Lower leg skin (tissue), 4 donors: ENCODE measurements around the gene AGO3. TPM values are rescaled to one million over a fixed set of nuclear protein-coding genes. Genes with fewer than 3 reads are reported as not detected.

Source experiments
- DNase-seq, 2 donors: peaks; one replicate each; pipeline ENCODE4 v3.0.0-alpha.2; 2019; ENCODE audit warnings: low spot score in 2 of 2
- H3K4me3 ChIP-seq: fragments of 200-600 bp; sonication (generic); 2 replicates; pipeline ENCODE4 v1.5.1; 2017; ENCODE audit warnings: mild to moderate bottlenecking, low read depth; ENCODE audit not compliant: poor library complexity, severe bottlenecking
- CTCF ChIP-seq, 3 donors: fragments of 450-650 bp; IDR thresholded peaks; one replicate each; pipeline ENCODE4 v1.5.1; 2016; ENCODE audit warnings: antibody characterized with exemption in 3 of 3, mild to moderate bottlenecking in 3 of 3, moderate library complexity in 2 of 3
- POLR2A ChIP-seq, 2 donors: fragments of 450-650 bp; IDR thresholded peaks; one replicate each; pipeline ENCODE4 v1.6.1; 2016 to 2017; ENCODE audit warnings: antibody characterized with exemption in 2 of 2, mild to moderate bottlenecking in 1 of 2, moderate library complexity in 1 of 2
- whole genome bisulfite sequencing, 2 donors: methylation state at CpG; one replicate each; pipeline ENCODE4 v1.1.5; 2018; 5-methylcytosine and 5-hydroxymethylcytosine counted together
- intact Hi-C: fragments of 100-400 bp; cut with DNase I; formaldehyde crosslinking; loops from one replicate; pipeline ENCODE4 v1.15.0; 2023; ENCODE audit warnings: low total_unique reads
- total RNA-seq, 4 donors: library from RNA; depleted of rRNA; stranded (reverse); fragments of >200 nt; gene quantifications; one replicate each; pipeline ENCODE4 v1.1.0, GENCODE V29; 2016

Gene AGO3
- total RNA-seq, 4 donors from 2014 or later, result 11.5 to 25.8 (median 20.9) TPM

GRCh38 chr1:36097693-36098585 lies 167.0 kb downstream of the AGO3 start:
- no peak for TF ChIP-seq CTCF (IDR thresholded peaks at IDR 0.05)
- TF ChIP-seq POLR2A (IDR thresholded peaks at IDR 0.05), result no peak
- no peak overlapping the region for H3K4me3 ChIP-seq
- no peak for DNase-seq
- 85 to 89% methylated on average over 18 to 28 of the region's 33 CpGs for WGBS, 2 donors
- intact Hi-C loops, result no loop called here

GRCh38 chr1:36098650-36099365 lies 167.9 kb downstream of the AGO3 start:
- H3K4me3 ChIP-seq, result no peak overlapping the region
- TF ChIP-seq CTCF (IDR thresholded peaks at IDR 0.05), result no peak
- no peak for TF ChIP-seq POLR2A (IDR thresholded peaks at IDR 0.05)
- WGBS, 2 donors, result 78 to 81% methylated on average over 6 to 10 of the region's 13 CpGs
- intact Hi-C loops, result no loop called here
- DNase-seq, result no peak

- WGBS, 2 donors, result 33 to 35% methylated on average over 15 to 18 of the region's 18 CpGs
- H3K4me3 ChIP-seq, result no peak overlapping the region
- intact Hi-C loops, result loop anchor here (5.0 kb wide), 1 partner anchor 187 kb away; no protein-coding TSS in a partner anchor
- DNase-seq, result peak in 1 of 2 donors; percentile 94
- TF ChIP-seq CTCF (IDR thresholded peaks at IDR 0.05) (peak in 1 of 3 donors; percentile 73), POLR2A (IDR thresholded peaks at IDR 0.05) (no peak)
Observed at GRCh38 chr1:36099681-36100341, 168.9 kb downstream of the AGO3 start.

GRCh38 chr1:36100376-36100775 lies 169.5 kb downstream of the AGO3 start:
- TF ChIP-seq POLR2A (IDR thresholded peaks at IDR 0.05), result no peak
- no peak for TF ChIP-seq CTCF (IDR thresholded peaks at IDR 0.05)
- 59 to 68% methylated on average over 6 of the region's 6 CpGs for WGBS, 2 donors
- no peak for DNase-seq
- no peak overlapping the region for H3K4me3 ChIP-seq
- intact Hi-C loops, result loop anchor here (5.0 kb wide), 1 partner anchor 187 kb away; no protein-coding TSS in a partner anchor

- no peak for TF ChIP-seq CTCF (IDR thresholded peaks at IDR 0.05)
- no peak for TF ChIP-seq POLR2A (IDR thresholded peaks at IDR 0.05)
- no peak overlapping the region for H3K4me3 ChIP-seq
- DNase-seq, result no peak
- intact Hi-C loops, result loop anchor here (5.0 kb wide), 1 partner anchor 186 kb away; no protein-coding TSS in a partner anchor
- WGBS, 2 donors, result 95 to 99% methylated on average over 5 of the region's 5 CpGs
Observed at GRCh38 chr1:36101546-36101945, 170.6 kb downstream of the AGO3 start.
